Measurements from ENCODE around the gene KNG1.

KNG1 gene

DNA sequence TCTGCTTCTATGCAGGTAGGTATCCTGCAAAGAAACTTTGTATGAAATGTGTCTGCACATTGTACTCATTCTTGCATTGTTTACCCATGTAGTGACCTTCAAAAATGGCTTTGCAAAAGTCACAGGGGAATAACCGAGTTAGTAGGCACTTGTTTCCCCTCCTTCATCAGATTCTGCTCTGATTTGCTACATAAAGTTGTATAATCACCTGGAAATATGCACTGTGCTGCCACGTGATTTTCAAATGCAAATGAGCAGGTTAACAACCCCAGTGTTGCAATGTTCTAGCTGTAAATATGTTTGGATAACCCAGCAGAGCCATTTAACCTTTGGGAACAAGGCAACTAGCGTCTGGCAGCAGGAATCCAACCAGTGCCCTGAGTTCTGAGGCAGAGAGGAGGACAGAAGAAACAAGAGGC, at the start of gene KNG1:
Gene KNG1 (plus strand): TSS at position 321 of the 419 bp plus-strand sequence. CDS start 184 bp downstream, outside the sequence.
- TF ChIP-seq, protein P1, sequence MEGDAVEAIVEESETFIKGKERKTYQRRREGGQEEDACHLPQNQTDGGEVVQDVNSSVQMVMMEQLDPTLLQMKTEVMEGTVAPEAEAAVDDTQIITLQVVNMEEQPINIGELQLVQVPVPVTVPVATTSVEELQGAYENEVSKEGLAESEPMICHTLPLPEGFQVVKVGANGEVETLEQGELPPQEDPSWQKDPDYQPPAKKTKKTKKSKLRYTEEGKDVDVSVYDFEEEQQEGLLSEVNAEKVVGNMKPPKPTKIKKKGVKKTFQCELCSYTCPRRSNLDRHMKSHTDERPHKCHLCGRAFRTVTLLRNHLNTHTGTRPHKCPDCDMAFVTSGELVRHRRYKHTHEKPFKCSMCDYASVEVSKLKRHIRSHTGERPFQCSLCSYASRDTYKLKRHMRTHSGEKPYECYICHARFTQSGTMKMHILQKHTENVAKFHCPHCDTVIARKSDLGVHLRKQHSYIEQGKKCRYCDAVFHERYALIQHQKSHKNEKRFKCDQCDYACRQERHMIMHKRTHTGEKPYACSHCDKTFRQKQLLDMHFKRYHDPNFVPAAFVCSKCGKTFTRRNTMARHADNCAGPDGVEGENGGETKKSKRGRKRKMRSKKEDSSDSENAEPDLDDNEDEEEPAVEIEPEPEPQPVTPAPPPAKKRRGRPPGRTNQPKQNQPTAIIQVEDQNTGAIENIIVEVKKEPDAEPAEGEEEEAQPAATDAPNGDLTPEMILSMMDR (IDR thresholded peaks at IDR 0.05; ENCODE audit: low read depth, low read length) = no peak
- no peak within 1 kb of the TSS for H3K4me3 ChIP-seq (ENCODE audit: low read depth, low read length)

- TF ChIP-seq, protein P1 (IDR thresholded peaks at IDR 0.05; ENCODE audit: low read depth, low read length) = no peak
- H3K4me3 ChIP-seq (ENCODE audit: low read depth, low read length) = no peak overlapping the region
Measured at GRCh38 chr3:186668426-186668825, 48.7 kb upstream of the KNG1 start.

GRCh38 chr3:186669378-186670084, 47.6 kb upstream of the KNG1 start:
- TF ChIP-seq, protein P1 (IDR thresholded peaks at IDR 0.05; ENCODE audit: low read depth, low read length) = no peak
- no peak overlapping the region for H3K4me3 ChIP-seq (ENCODE audit: low read depth, low read length)

DNA sequence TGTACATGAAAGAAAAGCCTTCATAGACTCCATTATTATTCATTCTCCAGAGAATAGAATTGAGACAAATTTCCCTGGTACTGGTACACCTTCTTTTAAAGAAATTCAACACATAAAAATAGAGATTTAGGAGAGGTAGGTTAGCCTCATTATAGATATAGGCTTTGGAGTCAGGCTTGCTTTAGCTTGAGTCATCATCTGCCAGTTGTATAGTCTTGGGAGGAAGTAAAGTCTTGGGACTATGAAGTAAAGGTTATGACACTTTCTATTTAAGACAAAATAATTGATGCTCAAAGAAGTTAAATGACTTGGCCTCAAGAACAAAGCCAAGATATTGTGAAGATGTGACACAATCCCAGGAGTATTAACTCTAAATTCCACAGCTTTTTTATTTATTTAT, 47.0 kb upstream of the KNG1 start:
- no peak overlapping the region for H3K4me3 ChIP-seq (ENCODE audit: low read depth, low read length)
- TF ChIP-seq, protein P1 (IDR thresholded peaks at IDR 0.05; ENCODE audit: low read depth, low read length) = no peak

- TF ChIP-seq, protein P1 (IDR thresholded peaks at IDR 0.05; ENCODE audit: low read depth, low read length) = no peak
- no peak overlapping the region for H3K4me3 ChIP-seq (ENCODE audit: low read depth, low read length)
Measured at GRCh38 chr3:186671051-186671450, 46.1 kb upstream of the KNG1 start.

DNA sequence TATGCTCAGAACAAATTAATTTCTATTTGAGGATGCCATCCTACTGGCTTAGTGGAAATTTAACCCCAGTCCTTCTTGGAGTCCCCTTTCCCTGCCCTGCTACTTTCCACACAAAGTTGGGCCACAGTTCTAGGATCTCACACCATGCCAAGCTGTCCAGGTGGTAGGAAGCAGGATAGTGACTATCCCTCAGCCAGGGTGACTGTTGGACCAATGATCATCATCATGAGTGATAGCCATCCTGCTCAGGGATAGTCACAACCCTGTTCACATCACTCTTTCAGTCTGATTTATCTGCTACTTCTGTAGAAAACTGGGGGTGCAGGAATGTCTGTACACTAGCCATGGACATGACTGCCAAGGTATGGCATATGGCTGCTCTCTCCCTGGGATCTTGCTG, 38.6 kb upstream of the KNG1 start:
- TF ChIP-seq, protein P1 (IDR thresholded peaks at IDR 0.05; ENCODE audit: low read depth, low read length) = no peak
- no peak overlapping the region for H3K4me3 ChIP-seq (ENCODE audit: low read depth, low read length)

DNA sequence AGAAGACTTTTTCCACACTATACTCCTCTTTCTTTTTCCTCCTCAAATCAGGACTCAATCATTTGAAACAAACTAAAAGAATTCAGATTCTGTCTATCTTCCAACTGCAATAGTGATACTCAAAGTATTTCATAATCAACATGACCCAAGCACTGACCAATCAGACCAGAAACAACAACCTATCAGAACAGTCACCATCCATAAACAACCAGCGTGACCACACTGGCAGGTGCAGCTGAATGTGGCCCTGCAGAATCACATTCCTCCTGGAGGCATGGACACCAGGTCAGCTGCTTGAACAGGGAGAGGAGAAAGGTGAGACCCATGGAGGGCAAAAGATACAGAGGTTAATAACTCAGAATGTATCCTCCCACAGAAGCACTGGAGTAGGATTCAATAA, 38.0 kb upstream of the KNG1 start:
- TF ChIP-seq, protein P1 (IDR thresholded peaks at IDR 0.05; ENCODE audit: low read depth, low read length) = no peak
- H3K4me3 ChIP-seq (ENCODE audit: low read depth, low read length) = no peak overlapping the region
